Measurements from ENCODE around the gene RBBP7. TPM values are rescaled to one million over a fixed set of nuclear protein-coding genes. Genes with fewer than 3 reads are reported as not detected.

The RBBP7 gene
- total RNA-seq, 3 donors from 2014 or later = 79.3 to 89.5 (median 86.4) TPM

- H3K27me3 ChIP-seq = peaks cover 0 to 30% of the 10 kb centered on the region in 2 donors
- TF ChIP-seq POLR2A (IDR thresholded peaks at IDR 0.05) = no peak
- no peak overlapping the region for H3K4me3 ChIP-seq
- no peaks in the 10 kb centered on the region for H3K4me1 ChIP-seq
- H3K9me3 ChIP-seq = no peaks in the 10 kb centered on the region
- H3K27ac ChIP-seq = no peak overlapping the region
- no peak for DNase-seq (ENCODE audit: low spot score in 2 of 2)
- no peaks in the 10 kb centered on the region for H3K36me3 ChIP-seq
- intact Hi-C loops (cut with DNase I; ENCODE audit: low total_unique reads) = loop anchor here (2.0 to 5.0 kb wide), 2 partner anchors 34 to 363 kb away; no protein-coding TSS in a partner anchor
Observed at GRCh38 chrX:16910376-16910775, 40.2 kb upstream of the RBBP7 start.

GRCh38 chrX:16903274-16904022 lies 33.3 kb upstream of the RBBP7 start:
- no peaks in the 10 kb centered on the region for H3K4me1 ChIP-seq
- no peaks in the 10 kb centered on the region for H3K36me3 ChIP-seq
- peaks cover 0 to 38% of the 10 kb centered on the region in 2 donors for H3K27me3 ChIP-seq
- DNase-seq (ENCODE audit: low spot score in 2 of 2) = no peak
- H3K4me3 ChIP-seq = no peak overlapping the region
- no peaks in the 10 kb centered on the region for H3K9me3 ChIP-seq
- TF ChIP-seq CTCF (IDR thresholded peaks at IDR 0.05) (no peak), POLR2A (IDR thresholded peaks at IDR 0.05) (no peak), POLR2AphosphoS5 (IDR thresholded peaks at IDR 0.05) (no peak)
- intact Hi-C loops (cut with DNase I; ENCODE audit: low total_unique reads) = no loop called here
- no peak overlapping the region for H3K27ac ChIP-seq

- intact Hi-C loops (cut with DNase I; ENCODE audit: low total_unique reads) = no loop called here
Observed at GRCh38 chrX:16897445-16897844, 27.3 kb upstream of the RBBP7 start.

GRCh38 chrX:16892504-16893362 lies 22.6 kb upstream of the RBBP7 start:
- H3K9me3 ChIP-seq = no peaks in the 10 kb centered on the region
- intact Hi-C loops (cut with DNase I; ENCODE audit: low total_unique reads) = no loop called here
- TF ChIP-seq CTCF (IDR thresholded peaks at IDR 0.05) (peak; percentile 30 to 63 (median 53)), POLR2A (IDR thresholded peaks at IDR 0.05) (no peak), POLR2AphosphoS5 (IDR thresholded peaks at IDR 0.05) (no peak)
- peaks cover 0 to 35% of the 10 kb centered on the region in 2 donors for H3K27me3 ChIP-seq
- no peaks in the 10 kb centered on the region for H3K4me1 ChIP-seq
- H3K36me3 ChIP-seq = no peaks in the 10 kb centered on the region
- H3K4me3 ChIP-seq = no peak overlapping the region
- peak; percentile 42 to 54 for DNase-seq (ENCODE audit: low spot score in 2 of 2)
- H3K27ac ChIP-seq = no peak overlapping the region

More at GRCh38 chrX:16897445-16897844, 27.3 kb upstream of the RBBP7 start:
- Histone ChIP-seq H3K27ac (no peak overlapping the region), H3K9me3 (no peaks in the 10 kb centered on the region), H3K4me1 (no peaks in the 10 kb centered on the region), H3K36me3 (no peaks in the 10 kb centered on the region), H3K27me3 (peaks cover 0 to 51% of the 10 kb centered on the region in 2 donors), H3K4me3 (no peak overlapping the region)
- TF ChIP-seq CTCF (IDR thresholded peaks at IDR 0.05) = no peak
- TF ChIP-seq POLR2A (IDR thresholded peaks at IDR 0.05) = no peak
- TF ChIP-seq POLR2AphosphoS5 (IDR thresholded peaks at IDR 0.05) = no peak
- DNase-seq (ENCODE audit: low spot score in 2 of 2) = no peak

GRCh38 chrX:16885628-16886027 lies 15.5 kb upstream of the RBBP7 start:
- intact Hi-C loops (cut with DNase I; ENCODE audit: low total_unique reads) = no loop called here
- peaks cover 0 to 44% of the 10 kb centered on the region in 2 donors for H3K27me3 ChIP-seq
- no peaks in the 10 kb centered on the region for H3K36me3 ChIP-seq
- no peak overlapping the region for H3K27ac ChIP-seq
- no peaks in the 10 kb centered on the region for H3K9me3 ChIP-seq
- no peak for TF ChIP-seq POLR2A (IDR thresholded peaks at IDR 0.05)
- no peak for TF ChIP-seq POLR2AphosphoS5 (IDR thresholded peaks at IDR 0.05)
- TF ChIP-seq CTCF (IDR thresholded peaks at IDR 0.05) = no peak
- no peak overlapping the region for H3K4me3 ChIP-seq
- H3K4me1 ChIP-seq = no peaks in the 10 kb centered on the region
- no peak for DNase-seq (ENCODE audit: low spot score in 2 of 2)
